Measurements from ENCODE around the gene MLH3.

Gene MLH3

DNA sequence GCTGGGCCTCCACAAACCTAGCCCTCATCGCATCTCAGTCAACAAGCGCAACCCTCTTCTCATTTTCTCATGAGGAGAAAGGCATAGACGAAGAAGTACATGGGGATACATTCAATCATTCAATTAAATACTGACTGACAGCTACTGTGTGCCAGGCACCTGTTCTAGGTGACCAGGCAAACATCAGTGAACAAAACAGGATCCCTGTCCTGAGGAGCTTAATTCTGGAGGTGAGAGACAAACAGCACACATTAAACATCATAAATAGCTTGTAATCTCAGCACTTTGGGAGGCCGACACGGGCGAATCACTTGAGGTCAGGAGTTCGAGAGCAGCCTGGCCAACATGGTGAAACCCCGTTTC, 12.9 kb upstream of the MLH3 start:
- TF ChIP-seq POLR2A (IDR thresholded peaks at IDR 0.05; ENCODE audit: extremely low read depth, insufficient read length) (no peak), MAX (IDR thresholded peaks at IDR 0.05; ENCODE audit: low read depth, low read length) (no peak), MYC (IDR thresholded peaks at IDR 0.05; ENCODE audit: low read depth, low read length) (no peak), CTCF (IDR thresholded peaks at IDR 0.05; ENCODE audit: low read depth, low read length) (no peak)
- no peak for DNase-seq (ENCODE audit: low read depth)
- peak overlapping the region; percentile 81 for H3K4me3 ChIP-seq (ENCODE audit: low read depth, low read length)

DNA sequence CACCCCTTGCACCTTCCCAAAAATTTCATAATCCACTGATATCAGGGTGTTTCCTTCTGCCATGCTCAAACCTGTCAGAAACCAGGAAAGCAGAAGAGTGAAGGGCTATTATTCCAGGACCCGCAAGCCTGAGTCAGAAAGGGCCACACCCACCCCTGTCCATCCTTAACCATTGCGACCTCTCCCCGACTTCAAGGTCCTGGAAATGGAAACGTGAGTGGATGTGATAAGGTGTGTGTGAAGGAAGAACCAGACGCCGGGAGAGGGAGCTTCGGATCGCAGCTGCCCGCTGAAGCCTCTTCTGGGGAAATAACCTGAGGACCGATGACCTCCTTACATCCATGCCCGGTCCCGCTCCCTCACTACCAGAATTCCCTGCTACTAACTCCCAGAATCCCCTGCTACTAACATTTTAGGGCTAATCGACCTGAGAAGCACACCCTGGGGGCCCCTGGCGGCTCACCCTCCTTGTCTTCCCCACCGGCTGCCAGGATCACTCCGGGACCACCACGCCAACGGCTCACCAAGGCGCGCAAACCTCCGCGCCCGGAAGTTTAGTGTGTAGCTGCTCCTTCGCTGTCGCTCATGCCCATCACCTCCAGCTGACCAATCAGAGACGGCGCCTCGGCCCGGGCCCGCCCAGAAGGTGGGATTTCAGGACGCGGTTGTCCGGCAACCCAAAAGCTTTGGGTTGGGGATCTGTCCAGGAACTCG, 12.4 kb upstream of the MLH3 start, which contains the start of gene ACYP1:
ACYP1 (minus strand) TSS at position 534 of the 714 bp plus-strand sequence; CDS start at position 63, 471 bp downstream.
- H3K4me3 ChIP-seq (ENCODE audit: low read depth, low read length): peak within 1 kb of the TSS; percentile 81
- DNase-seq (ENCODE audit: low read depth): peak; percentile 92
- TF ChIP-seq MAX (IDR thresholded peaks at IDR 0.05; ENCODE audit: low read depth, low read length) (peak; percentile 60), CTCF (IDR thresholded peaks at IDR 0.05; ENCODE audit: low read depth, low read length) (no peak), POLR2A (IDR thresholded peaks at IDR 0.05; ENCODE audit: extremely low read depth, insufficient read length) (peak; percentile 80)

- DNase-seq (ENCODE audit: low read depth): no peak
- TF ChIP-seq POLR2A (IDR thresholded peaks at IDR 0.05; ENCODE audit: extremely low read depth, insufficient read length): no peak
- TF ChIP-seq CTCF (IDR thresholded peaks at IDR 0.05; ENCODE audit: low read depth, low read length): no peak
- TF ChIP-seq MYC (IDR thresholded peaks at IDR 0.05; ENCODE audit: low read depth, low read length): no peak
- no peak for TF ChIP-seq MAX (IDR thresholded peaks at IDR 0.05; ENCODE audit: low read depth, low read length)
- H3K4me3 ChIP-seq (ENCODE audit: low read depth, low read length): peak overlapping the region; percentile 81
Measured at GRCh38 chr14:75063013-75063412, 11.7 kb upstream of the MLH3 start.

DNA sequence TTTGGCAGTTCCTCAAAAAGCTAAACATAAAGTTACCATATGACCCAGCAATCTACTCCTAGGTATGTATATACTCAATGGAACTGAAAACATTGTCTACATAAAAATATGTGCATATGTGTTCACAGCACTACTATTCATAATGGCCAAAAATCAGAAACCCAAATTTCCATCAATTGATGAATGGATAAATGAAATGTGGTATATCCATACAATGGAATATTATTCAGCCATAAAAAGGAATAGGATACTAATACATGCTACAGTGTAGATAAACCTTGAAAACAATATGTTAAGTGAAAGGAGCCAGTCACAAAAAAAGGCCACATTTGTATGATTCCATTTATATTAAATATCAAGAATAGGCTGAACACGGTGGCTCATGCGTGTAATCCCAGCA, 9.2 kb upstream of the MLH3 start:
- TF ChIP-seq POLR2A (IDR thresholded peaks at IDR 0.05; ENCODE audit: extremely low read depth, insufficient read length) (no peak), MAX (IDR thresholded peaks at IDR 0.05; ENCODE audit: low read depth, low read length) (no peak), MYC (IDR thresholded peaks at IDR 0.05; ENCODE audit: low read depth, low read length) (no peak), CTCF (IDR thresholded peaks at IDR 0.05; ENCODE audit: low read depth, low read length) (no peak)

GRCh38 chr14:75059642-75060041, 8.4 kb upstream of the MLH3 start:
- H3K4me3 ChIP-seq (ENCODE audit: low read depth, low read length): no peak overlapping the region
- DNase-seq (ENCODE audit: low read depth): no peak
- no peak for TF ChIP-seq MAX (IDR thresholded peaks at IDR 0.05; ENCODE audit: low read depth, low read length)
- TF ChIP-seq CTCF (IDR thresholded peaks at IDR 0.05; ENCODE audit: low read depth, low read length): no peak
- no peak for TF ChIP-seq MYC (IDR thresholded peaks at IDR 0.05; ENCODE audit: low read depth, low read length)
- no peak for TF ChIP-seq POLR2A (IDR thresholded peaks at IDR 0.05; ENCODE audit: extremely low read depth, insufficient read length)

More for the DNA sequence above, 9.2 kb upstream of the MLH3 start:
- DNase-seq (ENCODE audit: low read depth): no peak
- H3K4me3 ChIP-seq (ENCODE audit: low read depth, low read length): no peak overlapping the region

Data from NB4 (cell line).